Liver (tissue), 3 donors: ENCODE results near the gene CBX6.

Source experiments
- CTCF ChIP-seq: fragments of 150-350 bp; IDR thresholded peaks from 2 replicates; pipeline ENCODE4 v1.5.1; 2017; ENCODE audit warnings: improper control_type of control experiment, low read depth, low read length; ENCODE audit not compliant: missing input control
- GABPA ChIP-seq, 2 donors: IDR thresholded peaks in 1 of 2; conservative IDR thresholded peaks in 1 of 2; 2 replicates each; pipeline ENCODE4 v1.6.1; 2016; ENCODE audit warnings: antibody characterized with exemption in 2 of 2, mild to moderate bottlenecking in 1 of 2, moderate library complexity in 1 of 2
- HNF4G ChIP-seq: IDR thresholded peaks from 2 replicates; pipeline ENCODE4 v1.6.1; 2016; ENCODE audit warnings: antibody characterized with exemption
- RAD21 ChIP-seq, 2 donors: IDR thresholded peaks; 2 replicates each; pipeline ENCODE4 v1.6.1; 2016; ENCODE audit warnings: antibody characterized with exemption in 2 of 2, mild to moderate bottlenecking in 2 of 2
- REST ChIP-seq: IDR thresholded peaks from 2 replicates; pipeline ENCODE4 v1.6.1; 2016; ENCODE audit warnings: antibody characterized with exemption, mild to moderate bottlenecking
- TAF1 ChIP-seq: conservative IDR thresholded peaks from 2 replicates; pipeline ENCODE4 v1.6.1; 2016; ENCODE audit warnings: antibody characterized with exemption, mild to moderate bottlenecking
- YY1 ChIP-seq: IDR thresholded peaks from 2 replicates; pipeline ENCODE4 v1.6.1; 2016; ENCODE audit warnings: antibody characterized with exemption, mild to moderate bottlenecking
- TF ChIP-seq, protein P1 (sequence below): IDR thresholded peaks from 2 replicates; pipeline ENCODE4 v1.6.1; 2016; ENCODE audit warnings: antibody characterized with exemption
- TF ChIP-seq, protein P2 (sequence below): IDR thresholded peaks from 2 replicates; pipeline ENCODE4 v1.6.1; 2016; ENCODE audit warnings: antibody characterized with exemption
- donor health status: healthy.
- donor health status: healthy.

DNA sequence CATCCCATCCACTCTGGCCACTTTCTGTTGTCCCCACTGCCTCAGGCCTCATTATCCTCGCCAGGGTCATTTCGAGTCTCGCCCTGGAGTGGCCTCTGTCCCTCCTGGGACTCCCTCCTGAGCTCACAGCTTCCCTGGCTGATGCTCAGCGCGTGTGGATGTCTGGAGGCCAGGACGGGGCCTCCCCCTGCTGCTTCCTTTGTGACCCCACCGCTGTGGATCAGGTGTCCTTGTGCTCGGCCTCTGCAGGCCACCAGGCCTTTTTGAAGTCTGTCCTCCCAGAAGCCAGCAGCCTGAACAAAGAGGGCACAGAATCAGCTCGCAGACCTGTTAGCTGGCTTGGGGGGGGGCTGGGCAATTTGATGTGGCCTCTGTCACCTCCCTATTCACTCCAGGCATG is 13.5 kb downstream of the CBX6 start:
- TF ChIP-seq YY1, result no peak
- TF ChIP-seq REST, result no peak
- TF ChIP-seq GABPA (IDR thresholded peaks at IDR 0.05 in 1 of 2, conservative IDR thresholded peaks at IDR 0.05 in 1 of 2), result no peak
- no peak for TF ChIP-seq RAD21 (IDR thresholded peaks at IDR 0.05)
- no peak for TF ChIP-seq CTCF
- no peak for TF ChIP-seq TAF1
- TF ChIP-seq HNF4G, result no peak
- TF ChIP-seq, protein P1, sequence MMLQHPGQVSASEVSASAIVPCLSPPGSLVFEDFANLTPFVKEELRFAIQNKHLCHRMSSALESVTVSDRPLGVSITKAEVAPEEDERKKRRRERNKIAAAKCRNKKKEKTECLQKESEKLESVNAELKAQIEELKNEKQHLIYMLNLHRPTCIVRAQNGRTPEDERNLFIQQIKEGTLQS, result no peak
- TF ChIP-seq, protein P2, sequence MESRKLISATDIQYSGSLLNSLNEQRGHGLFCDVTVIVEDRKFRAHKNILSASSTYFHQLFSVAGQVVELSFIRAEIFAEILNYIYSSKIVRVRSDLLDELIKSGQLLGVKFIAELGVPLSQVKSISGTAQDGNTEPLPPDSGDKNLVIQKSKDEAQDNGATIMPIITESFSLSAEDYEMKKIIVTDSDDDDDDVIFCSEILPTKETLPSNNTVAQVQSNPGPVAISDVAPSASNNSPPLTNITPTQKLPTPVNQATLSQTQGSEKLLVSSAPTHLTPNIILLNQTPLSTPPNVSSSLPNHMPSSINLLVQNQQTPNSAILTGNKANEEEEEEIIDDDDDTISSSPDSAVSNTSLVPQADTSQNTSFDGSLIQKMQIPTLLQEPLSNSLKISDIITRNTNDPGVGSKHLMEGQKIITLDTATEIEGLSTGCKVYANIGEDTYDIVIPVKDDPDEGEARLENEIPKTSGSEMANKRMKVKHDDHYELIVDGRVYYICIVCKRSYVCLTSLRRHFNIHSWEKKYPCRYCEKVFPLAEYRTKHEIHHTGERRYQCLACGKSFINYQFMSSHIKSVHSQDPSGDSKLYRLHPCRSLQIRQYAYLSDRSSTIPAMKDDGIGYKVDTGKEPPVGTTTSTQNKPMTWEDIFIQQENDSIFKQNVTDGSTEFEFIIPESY, result no peak
